GM21529 (cell line): ENCODE data around the gene GTF3C5.
"Not testable (repeated sequence)": the region's sequence is repeated elsewhere in the genome, so short reads cannot be mapped to it uniquely, and the experiment has no call there.

ENCODE experiments used
- ATAC-seq: cut with Tn5 transposase; IDR thresholded peaks from one replicate; pipeline ENCODE4 v1.9.1; 2021; ENCODE audit not compliant: unreplicated experiment

The GTF3C5 gene

DNA sequence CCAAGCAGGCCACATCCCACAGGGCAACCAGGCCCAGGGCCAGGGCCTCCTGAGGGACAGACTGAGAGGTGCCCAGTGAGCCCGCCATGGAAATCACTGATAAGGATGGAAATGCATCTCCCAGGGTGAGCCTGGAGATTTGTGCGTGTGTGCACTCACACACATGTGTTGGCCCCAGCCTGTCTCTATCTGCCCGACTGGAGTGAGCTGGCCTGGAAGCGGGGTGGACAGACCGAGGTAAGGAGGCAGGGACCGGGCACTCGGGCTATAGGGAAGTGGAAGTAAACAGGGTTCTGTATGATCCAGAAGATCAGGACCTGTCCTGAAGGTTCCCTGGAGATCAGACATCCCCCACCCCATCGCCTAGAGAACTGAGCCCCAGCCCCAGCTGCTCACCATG lies 34.9 kb upstream of the GTF3C5 start:
- ATAC-seq = no peak

GRCh38 chr9:132996526-132996925 lies 34.3 kb upstream of the GTF3C5 start:
- ATAC-seq = no peak

GRCh38 chr9:132997591-132997990 lies 33.2 kb upstream of the GTF3C5 start:
- no peak for ATAC-seq

- ATAC-seq = not testable (repeated sequence)
These were observed 32.6 kb upstream of the GTF3C5 start for GRCh38 chr9:132998221-132998620.

- no peak for ATAC-seq
These were observed 31.8 kb upstream of the GTF3C5 start for GRCh38 chr9:132998831-132999635.

DNA sequence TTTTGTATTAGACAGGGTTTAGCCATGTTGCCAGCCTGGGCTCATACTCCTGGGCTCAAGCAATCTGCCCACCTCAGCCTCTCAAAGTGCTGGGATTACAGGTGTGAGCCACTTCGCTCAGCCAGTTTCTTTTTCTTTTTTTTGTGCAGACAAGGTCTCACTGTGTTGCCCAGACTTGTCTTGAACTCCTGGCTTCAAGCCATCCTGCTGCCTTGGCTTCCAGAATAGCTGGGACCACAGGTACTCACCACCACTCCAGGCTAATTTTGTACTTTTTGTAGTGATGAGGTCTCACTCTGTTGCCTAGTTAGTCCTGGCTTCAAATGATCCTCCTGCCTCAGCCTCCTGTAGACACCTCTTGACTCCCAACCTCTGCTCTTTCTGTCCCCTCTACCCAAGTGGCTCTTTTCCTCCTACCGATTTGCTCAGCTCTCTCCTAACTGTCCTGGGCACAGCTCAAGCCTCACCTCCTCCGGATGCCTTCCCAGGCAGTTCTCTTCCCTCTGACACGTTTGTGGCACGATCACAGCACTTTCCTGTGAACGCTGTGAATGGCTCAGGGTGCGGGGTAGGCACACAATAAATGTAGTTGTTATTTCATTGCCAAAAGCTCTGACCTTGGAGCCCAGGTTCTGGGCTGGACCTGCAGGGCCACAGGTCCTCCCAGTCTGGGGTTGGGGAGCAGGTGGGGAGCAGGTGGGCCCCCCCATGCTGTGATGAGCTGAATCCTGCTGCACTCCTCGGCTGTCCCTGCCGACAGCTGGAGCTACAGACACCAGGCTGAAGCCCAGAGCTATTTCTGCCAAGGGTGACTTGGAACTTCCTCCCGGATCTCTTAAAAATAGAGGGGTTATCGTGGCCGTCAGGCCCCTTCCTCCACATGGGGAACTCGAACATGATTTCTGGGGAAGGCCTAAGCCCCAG lies 28.4 kb upstream of the GTF3C5 start:
- no peak for ATAC-seq

DNA sequence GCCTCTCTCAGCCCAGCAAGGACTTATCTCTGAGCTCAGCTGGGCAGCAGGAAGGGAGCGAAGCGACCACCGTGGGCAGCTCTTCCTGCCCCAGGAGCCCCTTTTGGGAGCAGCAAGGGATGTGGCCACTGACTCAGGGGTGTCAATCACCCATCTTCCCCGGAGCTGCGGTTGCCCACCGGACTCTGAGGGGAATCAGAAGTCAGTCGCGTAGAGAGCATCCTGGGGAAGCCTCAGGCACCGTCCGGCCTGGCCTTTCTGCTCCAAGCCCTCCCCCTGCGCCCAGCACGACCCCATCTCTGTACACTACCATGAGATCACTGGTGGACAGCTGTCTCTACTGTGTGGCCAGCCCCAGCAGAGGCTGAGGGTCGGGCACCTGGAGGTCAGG lies 27.7 kb upstream of the GTF3C5 start:
- ATAC-seq = no peak

DNA sequence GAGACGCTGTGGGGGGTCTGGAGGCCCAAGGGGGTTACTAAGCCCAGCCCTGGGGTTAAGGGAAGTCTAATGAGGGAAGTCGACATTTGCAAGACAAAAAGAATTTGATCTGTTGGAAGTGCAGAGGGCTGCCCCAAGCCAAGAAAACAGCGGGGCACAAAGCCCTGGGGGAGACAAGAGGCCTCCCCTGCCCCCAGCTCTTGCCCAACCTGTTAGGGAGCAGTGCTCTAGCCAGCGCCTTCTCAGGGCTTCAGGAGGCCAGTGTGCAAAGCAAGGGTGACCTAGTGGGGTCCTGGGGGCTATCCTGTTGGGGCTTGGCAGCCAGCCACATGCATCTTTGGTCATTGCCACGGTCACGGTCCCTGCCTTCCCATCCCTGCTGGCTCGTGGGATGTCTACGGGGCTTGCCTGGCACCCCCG lies 27.1 kb upstream of the GTF3C5 start:
- no peak for ATAC-seq

GRCh38 chr9:133004091-133004998 lies 26.5 kb upstream of the GTF3C5 start:
- ATAC-seq = no peak

GRCh38 chr9:133004999-133005760 lies 25.6 kb upstream of the GTF3C5 start:
- no peak for ATAC-seq

DNA sequence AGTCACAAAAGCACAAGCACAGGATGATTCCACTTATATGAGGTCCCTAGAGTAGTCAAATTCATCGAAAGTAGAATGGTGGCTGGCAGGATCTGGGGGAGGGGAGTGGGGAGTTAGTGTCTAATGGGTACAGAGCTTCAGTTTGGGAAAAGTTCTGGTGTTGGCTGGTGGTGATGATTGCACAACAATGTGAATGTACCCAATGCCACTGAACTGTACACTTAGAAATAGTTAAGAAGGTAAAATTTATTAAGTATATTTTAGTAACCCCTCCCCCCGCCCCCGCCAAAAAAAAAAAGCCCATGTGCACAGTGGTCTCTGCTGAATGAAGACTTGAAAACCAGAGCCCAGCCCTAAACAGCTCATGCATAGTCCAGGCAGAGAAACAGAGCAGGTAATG lies 24.8 kb upstream of the GTF3C5 start:
- ATAC-seq = no peak

DNA sequence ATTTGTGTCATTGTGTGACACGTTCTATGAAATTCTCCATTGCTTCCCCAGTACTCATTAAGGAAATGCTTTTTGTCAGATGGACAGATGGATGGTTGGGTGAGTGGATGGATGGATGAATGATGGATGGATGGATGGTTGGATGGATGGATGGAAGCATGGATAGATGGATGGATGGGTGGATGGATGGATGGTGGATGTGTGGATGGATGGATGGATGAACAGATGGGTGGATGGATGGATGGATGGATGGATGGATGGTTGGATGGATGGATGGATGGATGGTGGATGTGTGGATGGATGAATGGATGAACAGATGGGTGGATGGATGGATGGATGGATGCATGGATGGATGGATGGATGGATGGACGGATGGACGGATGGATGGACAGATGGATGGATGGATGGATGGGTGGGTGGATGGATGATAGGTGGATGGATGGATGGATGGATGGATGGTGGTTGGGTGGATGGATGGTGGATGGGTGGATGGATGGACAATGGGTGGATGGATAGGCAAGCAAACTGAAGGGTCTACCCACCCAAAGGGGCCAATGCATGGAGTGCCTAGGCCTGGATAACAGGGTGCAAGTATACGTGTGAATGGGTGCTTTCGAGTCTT lies 24.0 kb upstream of the GTF3C5 start:
- ATAC-seq = no peak

DNA sequence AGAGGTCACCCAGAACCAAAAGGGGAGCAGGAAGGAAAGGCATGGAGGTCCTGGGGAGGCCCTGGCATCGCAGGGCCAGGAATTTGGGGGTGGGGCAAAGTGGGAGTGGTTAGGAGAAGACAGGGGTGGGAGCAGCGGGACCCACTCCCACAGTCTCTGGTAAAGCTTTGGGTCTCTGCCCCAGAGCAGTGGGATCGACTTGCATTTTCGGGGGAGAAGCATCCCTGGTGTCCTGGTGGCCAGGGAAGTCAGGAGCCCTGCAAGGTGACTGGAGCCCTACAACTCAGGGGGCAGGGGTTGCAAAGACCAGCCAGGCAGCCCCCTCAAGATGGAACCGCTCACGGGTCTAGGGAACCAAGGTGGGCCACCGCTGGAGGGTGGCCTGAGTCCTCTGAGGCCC lies 22.4 kb upstream of the GTF3C5 start:
- no peak for ATAC-seq

DNA sequence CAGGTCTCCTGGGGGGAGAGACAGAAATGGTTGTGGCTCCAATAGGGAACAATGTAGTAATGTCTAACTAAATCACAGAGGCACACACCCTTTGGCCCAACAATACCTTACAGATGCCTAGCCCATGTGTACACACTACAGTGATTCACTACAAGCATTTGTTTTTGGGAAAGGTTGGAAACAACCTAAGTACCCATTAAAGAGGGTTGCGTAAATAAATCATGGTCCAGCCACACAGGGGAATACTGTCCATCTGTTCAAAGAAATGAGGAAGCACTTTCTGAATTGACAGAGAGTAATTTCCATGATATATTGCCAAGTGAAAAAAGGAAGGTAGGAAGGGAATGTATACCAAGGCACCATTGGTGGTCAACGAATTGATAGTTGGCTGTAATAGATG lies 22.0 kb upstream of the GTF3C5 start:
- no peak for ATAC-seq

DNA sequence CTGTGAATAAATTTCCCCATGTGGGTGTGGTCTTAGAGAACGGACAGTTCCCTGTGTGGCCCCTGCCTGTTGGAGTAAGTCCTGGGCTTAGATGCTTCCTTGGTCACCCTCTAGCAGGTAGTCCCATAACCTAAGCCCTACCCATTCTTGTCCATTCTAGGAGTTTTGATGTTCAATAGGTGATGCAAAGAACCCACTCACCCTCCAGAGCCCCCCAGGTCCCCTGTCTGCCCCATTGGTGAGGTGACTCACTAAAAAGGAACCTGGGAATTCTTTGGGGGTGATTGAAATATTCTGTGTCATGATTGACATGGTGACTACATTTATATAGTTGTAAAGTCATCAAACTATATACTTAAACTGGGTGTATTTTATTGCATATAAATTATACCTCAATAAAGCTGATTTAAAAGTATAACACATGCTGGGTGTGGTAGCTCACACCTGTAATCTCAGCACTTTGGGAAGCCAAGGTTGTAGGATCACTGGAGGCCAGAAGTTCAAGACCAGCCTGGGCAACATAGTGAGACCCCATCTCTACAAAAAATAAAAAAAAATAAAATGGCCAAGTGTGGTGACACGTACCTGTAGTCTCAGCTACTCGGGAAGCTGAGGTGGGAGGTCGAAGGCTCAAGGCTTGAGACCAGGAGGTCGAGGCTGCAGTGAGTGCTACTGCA lies 20.8 kb upstream of the GTF3C5 start:
- ATAC-seq = no peak

DNA sequence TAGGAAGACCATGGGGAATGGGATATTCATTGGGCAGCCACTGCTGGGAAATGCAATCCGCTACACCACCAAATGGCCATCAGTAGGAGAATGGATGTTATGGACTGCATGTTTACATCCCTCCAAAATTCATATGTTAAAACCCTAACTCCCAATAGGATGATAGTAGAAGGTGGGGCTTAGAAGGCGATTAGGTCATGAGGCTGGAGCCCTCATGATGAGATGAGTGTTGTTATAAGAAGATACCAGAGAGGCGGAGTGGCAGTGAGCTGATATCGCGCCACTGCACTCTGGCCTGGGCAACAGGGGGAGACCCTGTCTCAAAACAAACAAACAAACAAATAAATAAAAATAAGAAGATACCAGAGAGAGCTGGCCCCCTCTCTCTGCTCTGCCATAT lies 16.1 kb upstream of the GTF3C5 start:
- no peak for ATAC-seq

DNA sequence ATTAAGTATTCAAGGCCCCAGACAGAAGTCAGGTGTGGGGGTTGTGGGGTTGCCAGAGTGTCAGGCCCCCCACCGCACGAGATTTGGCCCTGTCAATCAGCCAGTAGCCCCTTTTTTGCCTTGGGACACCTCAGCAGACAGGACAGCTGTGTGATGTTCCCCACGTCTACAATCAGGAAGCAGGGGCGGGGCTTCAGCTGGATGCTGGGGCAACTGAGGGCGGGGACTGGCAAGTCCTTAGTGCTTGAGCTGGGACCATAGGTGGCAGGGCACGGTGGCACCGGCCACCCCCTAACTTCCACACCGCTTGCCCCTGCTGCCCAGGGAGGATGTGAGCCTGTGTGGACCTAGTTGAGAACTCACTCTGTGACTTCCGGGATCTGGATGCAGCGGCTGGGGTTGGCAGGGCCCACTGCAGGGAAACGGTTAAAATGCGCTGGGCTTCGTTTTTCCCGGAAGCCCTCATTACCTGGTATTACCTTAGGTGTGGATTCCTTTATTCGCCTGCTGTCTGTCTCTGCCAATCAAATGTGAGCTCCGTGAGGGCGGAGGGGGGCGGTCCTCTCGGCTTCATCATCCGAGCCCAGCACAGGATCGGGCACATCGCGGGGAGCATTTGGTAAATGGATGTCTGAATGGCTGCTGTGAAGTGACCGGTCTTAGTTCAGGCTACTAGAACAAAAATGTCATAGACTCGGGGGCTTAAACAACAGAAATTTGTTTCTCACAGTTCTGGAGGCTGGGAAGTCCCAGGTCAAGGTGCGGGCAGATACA lies 7.5 kb upstream of the GTF3C5 start:
- no peak for ATAC-seq

- ATAC-seq = no peak
These were observed 4.4 kb upstream of the GTF3C5 start for GRCh38 chr9:133026426-133026825.

- ATAC-seq = no peak
These were observed 3.7 kb upstream of the GTF3C5 start for GRCh38 chr9:133027134-133027533.
